Omental fat pad (tissue), 4 donors: ENCODE measurements around the gene GLI3. TPM values are rescaled to one million over a fixed set of nuclear protein-coding genes. Genes with fewer than 3 reads are reported as not detected.

Experiments used
- small RNA-seq: library from RNA; depleted of rRNA; stranded (forward); fragments of <200 nt; gene quantifications from one replicate; pipeline ENCODE3, GENCODE V24; 2016
- total RNA-seq, 4 donors: library from RNA; depleted of rRNA; stranded (reverse); fragments of >200 nt; gene quantifications; one replicate each; pipeline ENCODE4 v1.1.0, GENCODE V29; 2016

The GLI3 gene
- total RNA-seq, 4 donors from 2014 or later, result 10.0 to 19.2 (median 14.6) TPM

Small RNAs within 50 kb of the gene (small RNA-seq; reads per million reads assigned to genes)
- gene HMGN2P30, result not detected
